Measurements from ENCODE around the gene CTDSP2.

The CTDSP2 gene

GRCh38 chr12:57813111-57813970 lies 33.2 kb downstream of the CTDSP2 start:
- no peak for TF ChIP-seq CTCF (IDR thresholded peaks at IDR 0.05; ENCODE audit: control insufficient read depth, insufficient read depth, low read depth, low read length, missing control alignments)
- H3K4me3 ChIP-seq (ENCODE audit: control insufficient read depth, low read depth, low read length), result no peak overlapping the region
- no peak for DNase-seq (ENCODE audit: low read depth)

- no peak for TF ChIP-seq CTCF (IDR thresholded peaks at IDR 0.05; ENCODE audit: control insufficient read depth, insufficient read depth, low read depth, low read length, missing control alignments)
- DNase-seq (ENCODE audit: low read depth), result no peak
- H3K4me3 ChIP-seq (ENCODE audit: control insufficient read depth, low read depth, low read length), result no peak overlapping the region
Observed at GRCh38 chr12:57811028-57811755, 35.3 kb downstream of the CTDSP2 start.

GRCh38 chr12:57810450-57810849 lies 36.1 kb downstream of the CTDSP2 start:
- TF ChIP-seq CTCF (IDR thresholded peaks at IDR 0.05; ENCODE audit: control insufficient read depth, insufficient read depth, low read depth, low read length, missing control alignments), result no peak
- H3K4me3 ChIP-seq (ENCODE audit: control insufficient read depth, low read depth, low read length), result no peak overlapping the region
- no peak for DNase-seq (ENCODE audit: low read depth)

GRCh38 chr12:57809425-57809824 lies 37.1 kb downstream of the CTDSP2 start:
- no peak overlapping the region for H3K4me3 ChIP-seq (ENCODE audit: control insufficient read depth, low read depth, low read length)
- TF ChIP-seq CTCF (IDR thresholded peaks at IDR 0.05; ENCODE audit: control insufficient read depth, insufficient read depth, low read depth, low read length, missing control alignments), result no peak
- no peak for DNase-seq (ENCODE audit: low read depth)

GRCh38 chr12:57808351-57808750 lies 38.2 kb downstream of the CTDSP2 start:
- DNase-seq (ENCODE audit: low read depth), result no peak
- no peak overlapping the region for H3K4me3 ChIP-seq (ENCODE audit: control insufficient read depth, low read depth, low read length)
- TF ChIP-seq CTCF (IDR thresholded peaks at IDR 0.05; ENCODE audit: control insufficient read depth, insufficient read depth, low read depth, low read length, missing control alignments), result no peak

- DNase-seq (ENCODE audit: low read depth), result no peak
- no peak for TF ChIP-seq CTCF (IDR thresholded peaks at IDR 0.05; ENCODE audit: control insufficient read depth, insufficient read depth, low read depth, low read length, missing control alignments)
- no peak overlapping the region for H3K4me3 ChIP-seq (ENCODE audit: control insufficient read depth, low read depth, low read length)
Observed at GRCh38 chr12:57807285-57807684, 39.2 kb downstream of the CTDSP2 start.

Measured in AG09309 (cell line).